ENCODE results near the gene NUP210L. TPM values are rescaled to one million over a fixed set of nuclear protein-coding genes. Genes with fewer than 3 reads are reported as not detected.
A peak's percentile ranks its signal among the peaks of the same experiment; 100 is the strongest.
"Not testable (repeated sequence)": the region's sequence is repeated elsewhere in the genome, so short reads cannot be mapped to it uniquely, and the experiment has no call there.

The NUP210L gene
- total RNA-seq, 2 donors from 2014 or later: 0.14 to 0.41 TPM

DNA sequence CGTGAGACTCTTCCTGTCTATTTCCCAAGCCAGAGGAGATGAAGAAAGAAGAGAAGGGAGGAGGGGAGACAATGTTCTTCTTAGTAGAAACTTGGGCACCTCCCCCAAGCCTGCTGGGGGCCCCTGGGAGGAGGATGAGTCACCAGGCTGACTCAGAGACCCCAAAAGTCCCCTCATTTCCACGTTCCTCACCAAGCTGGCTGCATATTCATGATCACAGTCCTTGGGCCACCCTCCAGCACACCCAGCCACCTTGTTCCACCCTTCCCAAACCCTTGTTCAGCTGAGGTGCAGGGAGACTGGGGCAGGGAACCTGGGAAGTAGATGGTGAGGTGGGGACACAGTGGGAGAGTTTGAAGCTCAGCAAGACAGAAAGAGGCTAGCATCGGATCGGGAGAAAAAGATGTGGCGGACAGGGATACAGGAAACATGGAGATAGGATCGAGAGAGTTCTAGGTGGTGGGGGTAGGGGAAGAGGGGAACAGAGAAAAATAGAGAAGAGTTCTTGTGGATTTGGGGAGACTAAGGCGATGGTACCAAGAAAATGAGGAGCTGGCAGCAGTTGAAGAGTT is 169.4 kb downstream of the NUP210L start:
- Histone ChIP-seq H3K9me3 (no peaks in the 10 kb centered on the region), H3K36me3 (no peaks in the 10 kb centered on the region), H3K4me1 (ENCODE audit: control insufficient read depth in 1 of 2, low read depth in 2 of 2) (peaks cover 13 to 19% of the 10 kb centered on the region in 2 donors), H3K4me3 (peak overlapping the region; percentile 81), H3K27me3 (replicated peaks; ENCODE audit: insufficient read depth) (no peaks in the 10 kb centered on the region), H3K27ac (peak overlapping the region; percentile 80 to 92)
- no peak for TF ChIP-seq CTCF (IDR thresholded peaks at IDR 0.05)
- DNase-seq (ENCODE audit: low spot score) (no peak), ATAC-seq (ENCODE audit: insufficient number of reproducible peaks, low FRiP score, low read depth) (no peak)

DNA sequence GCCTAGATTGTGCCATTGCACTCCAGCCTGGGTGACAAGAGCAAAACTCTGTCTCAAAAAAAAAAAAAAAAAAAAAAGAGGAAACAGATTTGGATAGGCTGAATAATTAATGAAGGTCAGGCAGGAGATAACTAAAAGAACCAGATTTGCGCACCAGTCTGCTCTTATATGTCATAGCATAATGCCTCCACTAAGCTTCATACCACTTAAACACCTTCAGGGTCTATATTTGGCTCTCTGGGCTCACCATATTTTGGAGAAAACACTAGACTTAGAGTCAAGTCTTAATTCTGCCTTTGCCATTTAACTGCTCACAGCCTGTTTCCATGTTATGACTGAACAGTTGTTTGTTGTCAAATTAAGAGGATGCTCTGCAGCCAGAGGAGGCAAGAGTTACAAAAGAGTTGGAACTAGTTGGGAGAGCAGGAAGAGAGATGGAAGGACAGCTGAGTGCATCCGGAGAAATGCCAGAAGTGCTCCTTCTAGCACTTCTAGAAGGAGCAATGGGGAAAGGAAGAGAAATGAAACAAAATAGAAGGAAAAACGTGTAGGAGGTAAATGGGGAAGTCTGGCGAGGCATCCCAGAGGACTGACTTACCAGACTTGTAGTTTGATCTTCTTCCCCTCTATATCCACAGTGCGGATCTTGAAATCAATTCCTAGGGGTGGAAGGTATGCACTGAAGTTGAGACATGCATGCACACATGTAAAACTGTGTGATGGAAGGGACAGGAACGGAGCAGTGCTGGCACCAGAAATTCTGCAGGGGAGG is 170.6 kb downstream of the NUP210L start:
- TF ChIP-seq CTCF (IDR thresholded peaks at IDR 0.05): no peak
- H3K9me3 ChIP-seq: no peaks in the 10 kb centered on the region
- peaks cover 9 to 19% of the 10 kb centered on the region in 2 donors for H3K4me1 ChIP-seq (ENCODE audit: control insufficient read depth in 1 of 2, low read depth in 2 of 2)
- ATAC-seq (ENCODE audit: insufficient number of reproducible peaks, low FRiP score, low read depth): no peak
- H3K27me3 ChIP-seq (replicated peaks; ENCODE audit: insufficient read depth): no peaks in the 10 kb centered on the region
- H3K36me3 ChIP-seq: no peaks in the 10 kb centered on the region
- no peak for DNase-seq (ENCODE audit: low spot score)
- peak overlapping the region; percentile 81 for H3K4me3 ChIP-seq
- H3K27ac ChIP-seq: peak overlapping the region; percentile 80 to 92

DNA sequence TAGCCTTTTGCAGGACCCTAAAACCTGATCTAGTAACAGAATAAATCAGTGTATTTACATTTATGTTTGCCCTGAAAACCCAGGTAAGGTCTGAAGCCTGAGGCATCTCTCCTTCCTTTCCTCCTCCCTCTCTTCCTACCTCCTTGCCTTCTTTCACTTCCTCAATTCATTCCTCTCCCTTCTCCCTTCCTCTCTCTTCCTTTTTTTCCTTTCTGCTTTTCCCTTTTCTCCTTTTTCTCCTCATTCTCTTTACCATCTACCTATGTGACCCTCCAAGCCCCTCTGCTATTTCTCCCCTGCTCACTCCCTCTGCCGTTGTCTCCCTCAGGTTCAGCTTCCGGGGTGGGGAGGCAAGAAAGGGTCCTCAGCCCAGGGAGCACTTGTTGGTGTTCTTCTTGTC is 173.1 kb downstream of the NUP210L start:
- H3K9me3 ChIP-seq; H3K27me3 ChIP-seq (replicated peaks; ENCODE audit: insufficient read depth); ATAC-seq (ENCODE audit: insufficient number of reproducible peaks, low FRiP score, low read depth); H3K4me3 ChIP-seq; DNase-seq (ENCODE audit: low spot score); H3K36me3 ChIP-seq; H3K27ac ChIP-seq: not testable (repeated sequence)
- H3K4me1 ChIP-seq (ENCODE audit: control insufficient read depth in 1 of 2, low read depth in 2 of 2): peaks cover 9 to 15% of the 10 kb centered on the region in 2 donors

GRCh38 chr1:153979091-153979490 is 175.8 kb downstream of the NUP210L start:
- not testable (repeated sequence) for DNase-seq (ENCODE audit: low spot score); H3K4me3 ChIP-seq; H3K27me3 ChIP-seq (replicated peaks; ENCODE audit: insufficient read depth); H3K9me3 ChIP-seq; H3K4me1 ChIP-seq (ENCODE audit: control insufficient read depth in 1 of 2, low read depth in 2 of 2); H3K27ac ChIP-seq; ATAC-seq (ENCODE audit: insufficient number of reproducible peaks, low FRiP score, low read depth)
- peaks cover 11% of the 10 kb centered on the region for H3K36me3 ChIP-seq

DNA sequence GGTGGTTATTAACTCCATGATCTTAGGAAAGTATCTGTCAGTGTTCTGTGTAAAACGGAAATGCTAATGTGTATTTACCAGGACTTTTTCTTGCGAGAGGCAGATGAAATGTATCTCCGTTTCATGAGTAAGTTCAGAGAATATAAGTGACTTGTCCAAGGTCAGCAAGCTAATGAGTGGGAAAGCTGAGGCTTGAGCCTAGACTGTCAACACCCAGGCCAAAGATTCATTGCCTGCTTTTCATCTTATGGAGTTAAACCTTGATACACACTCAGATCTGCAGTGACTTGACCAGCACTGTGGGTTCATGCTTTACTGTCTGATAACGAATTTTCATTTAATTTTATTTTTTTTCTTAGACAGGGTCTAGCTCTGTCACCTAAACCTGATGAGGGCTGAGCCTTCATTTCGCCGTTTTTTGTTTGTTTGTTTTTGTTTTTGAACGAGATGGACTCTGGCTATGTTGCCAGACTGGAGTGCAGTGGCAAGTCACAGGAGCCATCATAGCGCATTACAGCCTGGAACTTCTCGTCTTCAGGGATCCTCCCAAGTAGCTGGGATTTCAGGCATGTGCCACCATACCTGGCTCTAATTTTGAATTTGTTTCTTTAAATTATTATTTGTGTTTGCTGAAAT is 176.5 kb downstream of the NUP210L start:
- Histone ChIP-seq H3K27ac (peak overlapping the region; percentile 84), H3K4me1 (ENCODE audit: control insufficient read depth in 1 of 2, low read depth in 2 of 2) (peaks cover 8 to 10% of the 10 kb centered on the region in 2 donors), H3K36me3 (peaks cover 18% of the 10 kb centered on the region), H3K9me3 (no peaks in the 10 kb centered on the region), H3K4me3 (peak overlapping the region; percentile 85), H3K27me3 (replicated peaks; ENCODE audit: insufficient read depth) (no peaks in the 10 kb centered on the region)
- TF ChIP-seq CTCF (IDR thresholded peaks at IDR 0.05): no peak
- ATAC-seq (ENCODE audit: insufficient number of reproducible peaks, low FRiP score, low read depth) (no peak), DNase-seq (ENCODE audit: low spot score) (no peak)
